Fibroblast of pulmonary artery (primary cell): Measurements from ENCODE around the gene MYL11.

Source experiments
- DNase-seq: peaks from one replicate; pipeline ENCODE4 v3.0.0-alpha.2; 2010; ENCODE audit warnings: low read depth
- H3K4me3 ChIP-seq: replicated peaks from 2 replicates; pipeline ENCODE4 v1.5.1; 2011; ENCODE audit warnings: low read depth, mild to moderate bottlenecking, control low read depth, low read length, moderate library complexity
- TF ChIP-seq, protein P1 (sequence below): IDR thresholded peaks from 2 replicates; pipeline ENCODE4 v1.5.1; 2011; ENCODE audit warnings: mild to moderate bottlenecking, control low read depth, low read length, inconsistent platforms; ENCODE audit errors: missing control alignments

MYL11 gene

GRCh38 chr16:30421010-30421409, 46.4 kb downstream of the MYL11 start:
- no peak overlapping the region for H3K4me3 ChIP-seq
- TF ChIP-seq, protein P1, sequence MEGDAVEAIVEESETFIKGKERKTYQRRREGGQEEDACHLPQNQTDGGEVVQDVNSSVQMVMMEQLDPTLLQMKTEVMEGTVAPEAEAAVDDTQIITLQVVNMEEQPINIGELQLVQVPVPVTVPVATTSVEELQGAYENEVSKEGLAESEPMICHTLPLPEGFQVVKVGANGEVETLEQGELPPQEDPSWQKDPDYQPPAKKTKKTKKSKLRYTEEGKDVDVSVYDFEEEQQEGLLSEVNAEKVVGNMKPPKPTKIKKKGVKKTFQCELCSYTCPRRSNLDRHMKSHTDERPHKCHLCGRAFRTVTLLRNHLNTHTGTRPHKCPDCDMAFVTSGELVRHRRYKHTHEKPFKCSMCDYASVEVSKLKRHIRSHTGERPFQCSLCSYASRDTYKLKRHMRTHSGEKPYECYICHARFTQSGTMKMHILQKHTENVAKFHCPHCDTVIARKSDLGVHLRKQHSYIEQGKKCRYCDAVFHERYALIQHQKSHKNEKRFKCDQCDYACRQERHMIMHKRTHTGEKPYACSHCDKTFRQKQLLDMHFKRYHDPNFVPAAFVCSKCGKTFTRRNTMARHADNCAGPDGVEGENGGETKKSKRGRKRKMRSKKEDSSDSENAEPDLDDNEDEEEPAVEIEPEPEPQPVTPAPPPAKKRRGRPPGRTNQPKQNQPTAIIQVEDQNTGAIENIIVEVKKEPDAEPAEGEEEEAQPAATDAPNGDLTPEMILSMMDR, result no peak
- no peak for DNase-seq
